Raji (cell line): ENCODE results near the gene STARD13.

Experiments
- POLR2A ChIP-seq: IDR thresholded peaks from 2 replicates; pipeline ENCODE4 v1.6.1; 2011; ENCODE audit warnings: low read depth, low read length, control low read depth; ENCODE audit not compliant: insufficient read depth

STARD13 gene

DNA sequence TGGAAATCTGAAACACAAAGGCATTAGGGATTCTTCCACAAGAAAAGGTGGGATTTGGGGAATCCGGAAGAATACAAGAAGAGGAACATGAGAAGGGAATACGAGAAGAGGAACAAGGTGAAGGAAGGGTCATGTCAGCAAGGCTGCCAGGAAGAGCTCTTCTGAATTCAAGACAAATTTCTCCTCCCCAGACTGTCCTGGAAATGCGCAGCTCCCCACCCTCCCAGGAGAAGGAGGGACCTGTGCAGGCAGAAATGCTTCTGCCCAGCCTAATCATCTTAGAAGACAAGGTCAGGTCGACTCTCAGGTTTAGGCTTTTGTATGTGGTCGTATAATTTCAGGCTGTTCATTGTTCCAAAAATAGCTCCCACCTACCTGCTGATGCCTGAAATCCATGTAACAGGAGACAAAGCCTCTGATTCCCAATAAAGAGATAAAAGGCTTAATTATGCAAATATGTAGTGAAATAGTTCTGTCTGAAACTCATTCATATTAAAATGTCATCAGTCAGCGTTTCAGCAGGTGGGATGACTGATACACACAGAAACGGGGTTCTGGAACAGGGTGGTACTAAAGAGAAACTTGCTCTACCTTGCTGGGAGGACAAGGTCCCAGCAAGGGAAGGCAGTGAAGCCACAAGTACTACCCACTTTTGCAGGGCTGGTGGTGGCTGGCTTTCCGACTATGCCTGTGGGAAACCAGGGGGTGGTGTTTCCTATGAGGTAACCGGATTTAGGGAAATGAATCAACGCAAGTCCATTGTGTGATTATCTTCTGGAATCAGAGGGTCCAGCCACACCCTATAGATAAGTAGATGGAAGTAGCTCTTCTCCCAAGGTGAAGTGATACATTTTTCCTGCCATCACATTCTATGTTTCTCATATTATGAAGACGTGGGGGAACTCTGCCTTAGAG is 193.2 kb downstream of the STARD13 start:
- no peak for TF ChIP-seq POLR2A

- no peak for TF ChIP-seq POLR2A
These were observed 194.2 kb downstream of the STARD13 start for GRCh38 chr13:33091415-33091774.

- no peak for TF ChIP-seq POLR2A
These were observed 194.7 kb downstream of the STARD13 start for GRCh38 chr13:33090755-33091414.

GRCh38 chr13:33089311-33089710 is 196.2 kb downstream of the STARD13 start:
- TF ChIP-seq POLR2A: no peak

GRCh38 chr13:33087790-33088189 is 197.8 kb downstream of the STARD13 start:
- no peak for TF ChIP-seq POLR2A

DNA sequence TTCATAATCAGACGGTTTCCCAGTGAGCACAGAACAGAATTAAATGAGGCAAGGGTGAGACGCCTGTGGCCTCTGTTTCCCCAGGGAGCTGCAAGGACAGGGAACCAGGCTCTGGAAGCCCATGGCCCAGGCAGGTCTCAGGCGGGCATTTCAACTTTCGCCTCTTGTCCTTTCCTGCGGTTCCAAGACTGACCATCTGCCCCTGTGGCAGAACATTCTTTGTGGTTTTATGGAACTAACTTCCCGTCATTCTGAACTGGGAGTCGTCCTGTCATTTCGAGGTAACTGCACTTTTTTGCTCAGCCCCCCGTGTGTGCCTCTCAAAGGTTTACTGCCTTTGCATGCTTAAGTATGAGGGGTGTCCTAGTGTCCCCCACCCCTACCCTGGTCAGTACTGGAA is 198.5 kb downstream of the STARD13 start:
- TF ChIP-seq POLR2A: no peak

DNA sequence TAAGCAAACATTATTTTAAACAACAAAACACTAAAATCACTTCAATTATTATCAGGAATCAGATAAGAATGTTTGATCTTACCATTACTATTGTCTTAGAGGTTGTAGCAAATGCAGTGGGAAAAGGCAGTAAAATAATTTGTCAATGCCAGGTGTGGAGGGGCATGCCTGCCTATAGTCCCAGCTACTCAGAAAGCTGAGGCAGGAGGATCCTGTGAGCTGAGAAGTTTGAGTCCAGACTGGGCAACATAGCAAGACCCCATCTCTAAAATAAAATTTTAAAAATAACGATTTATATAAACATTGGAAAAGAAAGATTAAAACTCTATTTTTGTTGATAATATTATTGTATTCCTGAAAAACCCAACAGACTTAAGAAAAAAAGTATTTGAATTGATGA is 202.5 kb downstream of the STARD13 start:
- TF ChIP-seq POLR2A: no peak

- no peak for TF ChIP-seq POLR2A
These were observed 203.9 kb downstream of the STARD13 start for GRCh38 chr13:33081666-33082065.

GRCh38 chr13:33080972-33081590 is 204.5 kb downstream of the STARD13 start:
- TF ChIP-seq POLR2A: no peak

- no peak for TF ChIP-seq POLR2A
These were observed 205.6 kb downstream of the STARD13 start for GRCh38 chr13:33079960-33080359.

GRCh38 chr13:33078263-33078662 is 207.3 kb downstream of the STARD13 start:
- no peak for TF ChIP-seq POLR2A

- TF ChIP-seq POLR2A: no peak
These were observed 209.3 kb downstream of the STARD13 start for GRCh38 chr13:33076001-33076992.

- no peak for TF ChIP-seq POLR2A
These were observed 212.2 kb downstream of the STARD13 start for GRCh38 chr13:33073338-33073737.

DNA sequence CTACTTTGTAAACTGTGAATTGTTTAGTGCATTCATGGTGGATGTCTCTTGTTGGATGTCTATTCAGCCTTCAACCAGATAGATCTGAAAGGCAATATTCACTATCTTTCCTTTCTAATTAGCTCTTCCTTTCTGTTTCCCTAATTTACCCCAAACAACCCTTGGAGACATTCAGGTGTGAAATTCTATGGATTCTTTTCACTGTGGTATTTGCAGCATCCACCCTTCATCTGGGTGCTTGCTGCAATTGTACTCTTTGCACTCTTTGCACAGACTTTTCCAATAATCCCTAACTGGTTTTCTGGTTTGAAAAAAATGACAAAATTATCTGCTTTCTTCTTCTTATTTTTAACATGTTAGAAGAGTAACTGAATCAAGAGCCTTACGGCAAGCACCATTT is 212.8 kb downstream of the STARD13 start:
- no peak for TF ChIP-seq POLR2A

- no peak for TF ChIP-seq POLR2A
These were observed 213.3 kb downstream of the STARD13 start for GRCh38 chr13:33072282-33072681.

DNA sequence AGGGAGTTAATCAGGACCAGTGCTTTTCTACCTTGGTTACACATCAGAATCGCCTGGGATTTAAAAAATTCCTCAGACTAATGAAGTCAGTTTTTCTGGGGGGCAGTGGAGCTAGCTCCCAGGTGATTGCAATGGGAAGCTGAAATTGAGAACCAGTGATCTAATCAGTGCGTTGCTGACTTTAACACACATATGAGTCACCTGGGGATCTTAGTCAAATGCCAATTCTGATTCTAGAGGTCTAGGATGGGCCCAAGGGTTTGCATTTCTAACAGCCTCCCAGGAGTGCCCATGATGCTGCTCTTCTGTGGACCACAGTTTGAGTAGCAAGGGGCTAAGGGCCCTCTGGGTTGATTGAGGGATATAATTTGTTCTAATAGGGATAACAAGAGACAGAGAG is 214.8 kb downstream of the STARD13 start:
- no peak for TF ChIP-seq POLR2A
